GM13976 (cell line): Measurements from ENCODE around the gene C3orf18.

Experiments used
- DNase-seq: peaks from one replicate; pipeline ENCODE4 v3.0.0; 2012; ENCODE audit warnings: low spot score
- CTCF ChIP-seq: IDR thresholded peaks from 2 replicates; pipeline ENCODE4 v1.5.1; 2012; ENCODE audit warnings: borderline replicate concordance, mild to moderate bottlenecking; ENCODE audit not compliant: insufficient read depth; ENCODE audit errors: extremely low read depth, missing control alignments, control extremely low read depth
- in situ Hi-C: fragments of 300-500 bp; cut with MboI; formaldehyde crosslinking; loops from one replicate; pipeline ENCODE4 v1.12.0; 2022; ENCODE audit warnings: low sequenced_read_pairs, mixed read lengths, inconsistent platforms; ENCODE audit not compliant: unreplicated experiment

Gene C3orf18

GRCh38 chr3:50599115-50599715, 31.7 kb upstream of the C3orf18 start:
- no peak for TF ChIP-seq CTCF
- DNase-seq = no peak
- in situ Hi-C loops = no loop called here

- TF ChIP-seq CTCF = no peak
- in situ Hi-C loops = no loop called here
- DNase-seq = no peak
These were observed 26.8 kb upstream of the C3orf18 start for GRCh38 chr3:50594253-50594785.

- no peak for TF ChIP-seq CTCF
- DNase-seq = no peak
- in situ Hi-C loops = no loop called here
These were observed 25.0 kb upstream of the C3orf18 start for GRCh38 chr3:50592568-50592967.

GRCh38 chr3:50591196-50591741, 23.7 kb upstream of the C3orf18 start:
- in situ Hi-C loops = no loop called here
- TF ChIP-seq CTCF = no peak
- no peak for DNase-seq

GRCh38 chr3:50588759-50589433, 21.3 kb upstream of the C3orf18 start:
- no peak for TF ChIP-seq CTCF
- in situ Hi-C loops = no loop called here
- DNase-seq = no peak

GRCh38 chr3:50587806-50588758, 20.5 kb upstream of the C3orf18 start:
- peak; percentile 57 for DNase-seq
- in situ Hi-C loops = no loop called here
- TF ChIP-seq CTCF = no peak
